ENCODE data around the gene KRTAP5-9.
"Not testable (repeated sequence)": the region's sequence is repeated elsewhere in the genome, so short reads cannot be mapped to it uniquely, and the experiment has no call there.

The KRTAP5-9 gene

GRCh38 chr11:71564430-71564829 is 16.2 kb downstream of the KRTAP5-9 start:
- no peak for DNase-seq

- DNase-seq: no peak
These were observed 17.0 kb downstream of the KRTAP5-9 start, which contains the start of gene KRTAP5-10 for GRCh38 chr11:71565263-71565662. TSS of gene KRTAP5-10 (plus strand) at chr11:71565563. CDS start at chr11:71565588, 25 bp downstream.

- DNase-seq: no peak
These were observed 17.9 kb downstream of the KRTAP5-9 start for GRCh38 chr11:71566081-71566620.

- not testable (repeated sequence) for DNase-seq
These were observed 18.7 kb downstream of the KRTAP5-9 start for GRCh38 chr11:71566626-71567599.

- DNase-seq: not testable (repeated sequence)
These were observed 19.4 kb downstream of the KRTAP5-9 start for GRCh38 chr11:71567633-71568032.

- no peak for DNase-seq
These were observed 20.6 kb downstream of the KRTAP5-9 start for GRCh38 chr11:71568704-71569349.

- not testable (repeated sequence) for DNase-seq
These were observed 23.1 kb downstream of the KRTAP5-9 start for GRCh38 chr11:71571101-71571850.

GRCh38 chr11:71572811-71573210 is 24.6 kb downstream of the KRTAP5-9 start:
- DNase-seq: no peak

GRCh38 chr11:71574418-71574817 is 26.2 kb downstream of the KRTAP5-9 start:
- no peak for DNase-seq

- DNase-seq: no peak
These were observed 27.7 kb downstream of the KRTAP5-9 start for GRCh38 chr11:71575723-71576424.

GRCh38 chr11:71576688-71577465 is 28.7 kb downstream of the KRTAP5-9 start:
- not testable (repeated sequence) for DNase-seq

- no peak for DNase-seq
These were observed 29.3 kb downstream of the KRTAP5-9 start for GRCh38 chr11:71577469-71578004.

GRCh38 chr11:71579513-71579912 is 31.3 kb downstream of the KRTAP5-9 start:
- not testable (repeated sequence) for DNase-seq

GRCh38 chr11:71580057-71581003 is 32.1 kb downstream of the KRTAP5-9 start:
- DNase-seq: peak; percentile 30

GRCh38 chr11:71581826-71582225 is 33.6 kb downstream of the KRTAP5-9 start:
- DNase-seq: no peak

GRCh38 chr11:71582309-71582895 is 34.2 kb downstream of the KRTAP5-9 start, which contains the start of gene KRTAP5-11:
TSS of gene KRTAP5-11 (minus strand) at chr11:71582875. CDS start at chr11:71582837, 38 bp downstream.
- no peak for DNase-seq

GRCh38 chr11:71582969-71583368 is 34.7 kb downstream of the KRTAP5-9 start:
- not testable (repeated sequence) for DNase-seq

GRCh38 chr11:71585673-71586072 is 37.5 kb downstream of the KRTAP5-9 start:
- DNase-seq: not testable (repeated sequence)

GRCh38 chr11:71588314-71588713 is 40.1 kb downstream of the KRTAP5-9 start:
- DNase-seq: not testable (repeated sequence)

All from NCI-H146 (cell line).